ENCODE data around the gene OSM. TPM values are rescaled to one million over a fixed set of nuclear protein-coding genes. Genes with fewer than 3 reads are reported as not detected.

The OSM gene
- total RNA-seq, 4 donors from 2014 or later, result 0.19 to 5.7 (median 0.19) TPM; not detected in 1

DNA sequence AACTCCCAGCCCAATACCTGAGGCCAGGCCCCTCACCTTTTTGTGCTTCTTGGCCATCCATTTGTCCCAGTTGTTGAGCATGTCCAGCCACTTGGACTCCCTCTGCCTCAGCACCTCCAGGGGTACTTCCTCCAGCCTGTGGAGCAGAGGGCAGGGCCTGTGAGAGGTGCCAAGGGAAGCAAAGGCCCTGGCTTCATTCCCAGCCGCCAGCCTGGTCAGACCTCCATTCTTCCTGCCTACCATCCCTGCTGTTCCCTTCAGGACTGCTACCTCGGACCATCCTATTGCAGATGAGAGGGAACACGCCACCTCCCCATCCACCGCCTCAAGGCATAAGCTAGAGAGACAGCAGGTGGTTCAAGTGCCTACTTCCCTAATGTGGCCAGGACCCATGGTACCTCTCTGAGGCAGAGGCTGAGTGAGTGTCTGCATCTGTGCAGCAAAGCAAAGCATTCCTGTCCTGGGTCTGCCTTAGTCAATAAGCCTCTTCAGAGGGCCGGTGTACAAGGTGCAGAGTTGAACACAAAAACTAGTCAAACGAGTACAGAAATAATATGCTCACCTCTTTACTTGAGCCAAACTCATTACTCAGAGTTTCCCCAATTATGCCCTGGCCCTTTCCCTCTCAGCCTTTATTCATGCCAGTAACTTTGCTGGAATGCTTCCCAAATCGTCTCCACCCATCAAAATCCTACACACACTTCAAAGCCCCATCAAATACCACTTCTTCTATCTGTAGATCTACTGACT lies 38.0 kb upstream of the OSM start:
- H3K4me3 ChIP-seq, result peak overlapping the region in 2 of 4 donors; percentile 8 to 47
- H3K36me3 ChIP-seq, result peaks cover 0 to 41% (median 4%) of the 10 kb centered on the region in 3 donors
- peak overlapping the region; percentile 88 to 99 (median 94) for H3K27ac ChIP-seq
- DNase-seq, result no peak
- H3K9me3 ChIP-seq, result no peaks in the 10 kb centered on the region
- TF ChIP-seq, protein P1, sequence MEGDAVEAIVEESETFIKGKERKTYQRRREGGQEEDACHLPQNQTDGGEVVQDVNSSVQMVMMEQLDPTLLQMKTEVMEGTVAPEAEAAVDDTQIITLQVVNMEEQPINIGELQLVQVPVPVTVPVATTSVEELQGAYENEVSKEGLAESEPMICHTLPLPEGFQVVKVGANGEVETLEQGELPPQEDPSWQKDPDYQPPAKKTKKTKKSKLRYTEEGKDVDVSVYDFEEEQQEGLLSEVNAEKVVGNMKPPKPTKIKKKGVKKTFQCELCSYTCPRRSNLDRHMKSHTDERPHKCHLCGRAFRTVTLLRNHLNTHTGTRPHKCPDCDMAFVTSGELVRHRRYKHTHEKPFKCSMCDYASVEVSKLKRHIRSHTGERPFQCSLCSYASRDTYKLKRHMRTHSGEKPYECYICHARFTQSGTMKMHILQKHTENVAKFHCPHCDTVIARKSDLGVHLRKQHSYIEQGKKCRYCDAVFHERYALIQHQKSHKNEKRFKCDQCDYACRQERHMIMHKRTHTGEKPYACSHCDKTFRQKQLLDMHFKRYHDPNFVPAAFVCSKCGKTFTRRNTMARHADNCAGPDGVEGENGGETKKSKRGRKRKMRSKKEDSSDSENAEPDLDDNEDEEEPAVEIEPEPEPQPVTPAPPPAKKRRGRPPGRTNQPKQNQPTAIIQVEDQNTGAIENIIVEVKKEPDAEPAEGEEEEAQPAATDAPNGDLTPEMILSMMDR (IDR thresholded peaks at IDR 0.05), result no peak
- peak in 1 of 4 donors; percentile 10 for TF ChIP-seq POLR2A (IDR thresholded peaks at IDR 0.05)
- H3K27me3 ChIP-seq, result no peaks in the 10 kb centered on the region
- intact Hi-C loops (cut with DNase I), result no loop called here
- H3K4me1 ChIP-seq, result peaks cover 78 to 100% (median 88%) of the 10 kb centered on the region in 3 donors
- 14 to 40% methylated on average over 5 to 6 of the region's 7 CpGs for WGBS, 2 donors

GRCh38 chr22:30302810-30303138 lies 36.1 kb upstream of the OSM start:
- peaks cover 77 to 100% (median 85%) of the 10 kb centered on the region in 3 donors for H3K4me1 ChIP-seq
- peaks cover 0 to 60% (median 4%) of the 10 kb centered on the region in 3 donors for H3K36me3 ChIP-seq
- TF ChIP-seq, protein P1 (IDR thresholded peaks at IDR 0.05), result no peak
- no peak for TF ChIP-seq POLR2A (IDR thresholded peaks at IDR 0.05)
- H3K27ac ChIP-seq, result peak overlapping the region; percentile 88 to 99 (median 94)
- no peaks in the 10 kb centered on the region for H3K9me3 ChIP-seq
- intact Hi-C loops (cut with DNase I), result no loop called here
- no peaks in the 10 kb centered on the region for H3K27me3 ChIP-seq
- DNase-seq, result no peak
- WGBS, 2 donors, result 37 to 45% methylated on average over 5 of the region's 5 CpGs
- no peak overlapping the region for H3K4me3 ChIP-seq

DNA sequence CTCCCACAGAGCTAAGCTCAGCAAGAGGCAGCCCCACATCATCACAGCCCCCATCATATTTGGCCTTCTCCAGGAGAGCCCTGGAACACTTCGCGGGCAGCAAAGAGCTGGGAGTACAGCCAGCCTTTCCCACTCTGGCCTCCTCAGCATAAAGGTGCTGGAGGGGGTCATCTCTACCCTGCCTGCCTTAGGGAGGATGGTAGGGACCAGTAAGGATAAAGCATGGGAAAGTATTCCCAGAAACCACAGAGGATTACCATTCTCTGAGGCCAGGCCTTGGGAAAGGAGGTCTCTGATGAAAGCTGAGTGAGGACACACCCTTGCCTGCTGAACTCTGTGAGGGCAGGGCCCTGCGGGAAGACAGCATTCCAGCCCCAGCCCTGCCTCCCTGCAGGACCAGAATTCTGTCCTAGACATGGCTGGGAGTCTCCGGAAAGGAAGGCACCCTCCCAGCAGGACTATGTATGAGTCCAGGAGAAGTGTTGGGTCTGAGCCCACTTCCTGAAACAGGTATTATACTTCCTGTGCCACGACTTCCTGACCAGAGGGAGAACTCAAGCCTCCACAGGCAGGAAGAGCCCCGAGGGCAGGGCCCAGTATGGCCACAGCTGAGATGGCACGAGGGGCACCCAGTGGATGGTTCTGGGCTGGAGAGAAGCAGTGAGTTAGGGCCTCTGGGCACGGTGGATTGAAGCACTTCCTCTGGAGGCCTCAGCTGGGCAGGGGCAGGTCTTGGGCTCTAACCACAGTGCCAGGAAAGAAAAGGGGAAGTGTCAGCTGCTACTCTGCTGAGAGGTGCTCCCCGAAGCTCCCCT lies 35.6 kb upstream of the OSM start:
- no peaks in the 10 kb centered on the region for H3K27me3 ChIP-seq
- 19 to 54% methylated on average over 3 to 9 of the region's 9 CpGs for WGBS, 2 donors
- intact Hi-C loops (cut with DNase I), result no loop called here
- peaks cover 79 to 100% (median 85%) of the 10 kb centered on the region in 3 donors for H3K4me1 ChIP-seq
- H3K9me3 ChIP-seq, result no peaks in the 10 kb centered on the region
- no peak for DNase-seq
- TF ChIP-seq, protein P1 (IDR thresholded peaks at IDR 0.05), result no peak
- TF ChIP-seq POLR2A (IDR thresholded peaks at IDR 0.05), result peak in 1 of 4 donors; percentile 15
- peak overlapping the region; percentile 88 to 99 (median 94) for H3K27ac ChIP-seq
- H3K4me3 ChIP-seq, result no peak overlapping the region
- peaks cover 0 to 66% (median 8%) of the 10 kb centered on the region in 3 donors for H3K36me3 ChIP-seq

- H3K36me3 ChIP-seq, result peaks cover 13 to 95% (median 21%) of the 10 kb centered on the region in 3 donors
- TF ChIP-seq POLR2A (IDR thresholded peaks at IDR 0.05), result no peak
- TF ChIP-seq, protein P1 (IDR thresholded peaks at IDR 0.05), result no peak
- WGBS, 2 donors, result 80 to 88% methylated on average over 12 of the region's 13 CpGs
These were observed 32.7 kb upstream of the OSM start for GRCh38 chr22:30299322-30299721.

More at GRCh38 chr22:30299322-30299721, 32.7 kb upstream of the OSM start:
- H3K4me1 ChIP-seq, result peaks cover 59 to 100% (median 70%) of the 10 kb centered on the region in 3 donors
- H3K27me3 ChIP-seq, result no peaks in the 10 kb centered on the region
- H3K4me3 ChIP-seq, result no peak overlapping the region
- H3K27ac ChIP-seq, result peak overlapping the region; percentile 77 to 99 (median 90)
- intact Hi-C loops (cut with DNase I), result no loop called here
- no peak for DNase-seq
- H3K9me3 ChIP-seq, result no peaks in the 10 kb centered on the region
